GM18508 (cell line): ENCODE data around the gene OPTN.
A peak's percentile ranks its signal among the peaks of the same experiment; 100 is the strongest.

Experiments
- ATAC-seq: cut with Tn5 transposase; IDR thresholded peaks from one replicate; pipeline ENCODE4 v1.9.1; 2021; ENCODE audit warnings: moderate number of reproducible peaks; ENCODE audit not compliant: insufficient read depth, unreplicated experiment

OPTN gene

GRCh38 chr10:13168781-13169180 is 68.8 kb downstream of the OPTN start:
- ATAC-seq, result no peak

GRCh38 chr10:13173616-13174015 is 73.7 kb downstream of the OPTN start:
- no peak for ATAC-seq

GRCh38 chr10:13180788-13181187 is 80.8 kb downstream of the OPTN start:
- no peak for ATAC-seq

GRCh38 chr10:13182424-13182823 is 82.5 kb downstream of the OPTN start:
- no peak for ATAC-seq

- peak; percentile 33 for ATAC-seq
Observed at GRCh38 chr10:13183625-13184024, 83.7 kb downstream of the OPTN start.

GRCh38 chr10:13184276-13184675 is 84.3 kb downstream of the OPTN start:
- no peak for ATAC-seq

GRCh38 chr10:13184730-13185514 is 85.0 kb downstream of the OPTN start:
- no peak for ATAC-seq

GRCh38 chr10:13187135-13187534 is 87.2 kb downstream of the OPTN start:
- ATAC-seq, result no peak
